ENCODE results near the gene BBS2. TPM values are rescaled to one million over a fixed set of nuclear protein-coding genes. Genes with fewer than 3 reads are reported as not detected.

BBS2 gene
- total and polyA plus RNA-seq, 2 of the 13 experiments (the other 11 are each of a cell fraction or from before 2014, with no cell fraction given) = 59.7 to 68.3 TPM

DNA sequence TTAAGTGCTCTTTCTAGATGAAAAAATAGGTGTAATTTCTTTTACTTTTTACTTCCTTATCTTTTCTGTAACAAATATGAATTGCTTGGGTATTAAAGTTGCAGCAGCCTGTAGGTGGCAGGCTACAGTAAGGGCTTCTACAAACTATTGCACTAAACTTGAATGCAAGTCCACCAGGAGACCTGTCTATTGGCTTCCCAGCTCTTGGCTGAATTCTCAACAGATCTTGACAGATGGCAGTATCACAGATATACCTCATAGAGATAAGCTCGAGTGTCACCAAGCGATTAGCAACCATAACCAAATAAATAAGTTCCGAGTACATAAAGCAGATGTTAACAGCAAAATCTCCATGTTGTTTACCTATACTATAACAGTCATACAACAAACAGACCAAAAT is 5.9 kb downstream of the BBS2 start (continued):
- TF ChIP-seq, protein P1, sequence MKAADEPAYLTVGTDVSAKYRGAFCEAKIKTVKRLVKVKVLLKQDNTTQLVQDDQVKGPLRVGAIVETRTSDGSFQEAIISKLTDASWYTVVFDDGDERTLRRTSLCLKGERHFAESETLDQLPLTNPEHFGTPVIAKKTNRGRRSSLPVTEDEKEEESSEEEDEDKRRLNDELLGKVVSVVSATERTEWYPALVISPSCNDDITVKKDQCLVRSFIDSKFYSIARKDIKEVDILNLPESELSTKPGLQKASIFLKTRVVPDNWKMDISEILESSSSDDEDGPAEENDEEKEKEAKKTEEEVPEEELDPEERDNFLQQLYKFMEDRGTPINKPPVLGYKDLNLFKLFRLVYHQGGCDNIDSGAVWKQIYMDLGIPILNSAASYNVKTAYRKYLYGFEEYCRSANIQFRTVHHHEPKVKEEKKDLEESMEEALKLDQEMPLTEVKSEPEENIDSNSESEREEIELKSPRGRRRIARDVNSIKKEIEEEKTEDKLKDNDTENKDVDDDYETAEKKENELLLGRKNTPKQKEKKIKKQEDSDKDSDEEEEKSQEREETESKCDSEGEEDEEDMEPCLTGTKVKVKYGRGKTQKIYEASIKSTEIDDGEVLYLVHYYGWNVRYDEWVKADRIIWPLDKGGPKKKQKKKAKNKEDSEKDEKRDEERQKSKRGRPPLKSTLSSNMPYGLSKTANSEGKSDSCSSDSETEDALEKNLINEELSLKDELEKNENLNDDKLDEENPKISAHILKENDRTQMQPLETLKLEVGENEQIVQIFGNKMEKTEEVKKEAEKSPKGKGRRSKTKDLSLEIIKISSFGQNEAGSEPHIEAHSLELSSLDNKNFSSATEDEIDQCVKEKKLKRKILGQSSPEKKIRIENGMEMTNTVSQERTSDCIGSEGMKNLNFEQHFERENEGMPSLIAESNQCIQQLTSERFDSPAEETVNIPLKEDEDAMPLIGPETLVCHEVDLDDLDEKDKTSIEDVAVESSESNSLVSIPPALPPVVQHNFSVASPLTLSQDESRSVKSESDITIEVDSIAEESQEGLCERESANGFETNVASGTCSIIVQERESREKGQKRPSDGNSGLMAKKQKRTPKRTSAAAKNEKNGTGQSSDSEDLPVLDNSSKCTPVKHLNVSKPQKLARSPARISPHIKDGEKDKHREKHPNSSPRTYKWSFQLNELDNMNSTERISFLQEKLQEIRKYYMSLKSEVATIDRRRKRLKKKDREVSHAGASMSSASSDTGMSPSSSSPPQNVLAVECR (CRISPR knock-in tag; IDR thresholded peaks at IDR 0.05; ENCODE audit: borderline replicate concordance) = no peak
- TF ChIP-seq SMAD3 (CRISPR knock-in tag; IDR thresholded peaks at IDR 0.05) (0 out of 2 replicates have a peak, but pooled peaks have one; percentile 35), EP300 (IDR thresholded peaks at IDR 0.05; ENCODE audit: low read depth in 2 of 2, low read length in 2 of 2) (no peak), EP300 (CRISPR knock-in tag; IDR thresholded peaks at IDR 0.05; ENCODE audit: borderline replicate concordance) (no peak), ZNF605 (CRISPR knock-in tag; IDR thresholded peaks at IDR 0.05) (no peak), ADNP (CRISPR knock-in tag; IDR thresholded peaks at IDR 0.05) (no peak), ZZZ3 (CRISPR knock-in tag; IDR thresholded peaks at IDR 0.05; ENCODE audit: borderline replicate concordance) (no peak), MED13 (CRISPR knock-in tag; IDR thresholded peaks at IDR 0.05) (no peak), RAD21 (CRISPR knock-in tag; IDR thresholded peaks at IDR 0.05) (peak; percentile 84), NFKBIZ (CRISPR knock-in tag; IDR thresholded peaks at IDR 0.05) (no peak), RXRA (CRISPR knock-in tag; IDR thresholded peaks at IDR 0.05) (no peak), TEAD3 (CRISPR knock-in tag; optimal IDR thresholded peaks at IDR 0.05; ENCODE audit: borderline replicate concordance) (peak; percentile 28), SOX5 (CRISPR knock-in tag; IDR thresholded peaks at IDR 0.05; ENCODE audit: borderline replicate concordance) (no peak), CEBPG (CRISPR knock-in tag; IDR thresholded peaks at IDR 0.05) (peak; percentile 46; the same call in 1 of the 2 replicates), STAG1 (CRISPR knock-in tag; IDR thresholded peaks at IDR 0.05) (peak; percentile 83), ZNF17 (CRISPR knock-in tag; IDR thresholded peaks at IDR 0.05) (no peak), PRPF4 (IDR thresholded peaks at IDR 0.05; ENCODE audit: low read depth, low read length, poor library complexity, severe bottlenecking) (no peak), ZNF331 (CRISPR knock-in tag; IDR thresholded peaks at IDR 0.05) (0 out of 2 replicates have a peak, but pooled peaks have one; percentile 21)
- TF ChIP-seq, protein P2, sequence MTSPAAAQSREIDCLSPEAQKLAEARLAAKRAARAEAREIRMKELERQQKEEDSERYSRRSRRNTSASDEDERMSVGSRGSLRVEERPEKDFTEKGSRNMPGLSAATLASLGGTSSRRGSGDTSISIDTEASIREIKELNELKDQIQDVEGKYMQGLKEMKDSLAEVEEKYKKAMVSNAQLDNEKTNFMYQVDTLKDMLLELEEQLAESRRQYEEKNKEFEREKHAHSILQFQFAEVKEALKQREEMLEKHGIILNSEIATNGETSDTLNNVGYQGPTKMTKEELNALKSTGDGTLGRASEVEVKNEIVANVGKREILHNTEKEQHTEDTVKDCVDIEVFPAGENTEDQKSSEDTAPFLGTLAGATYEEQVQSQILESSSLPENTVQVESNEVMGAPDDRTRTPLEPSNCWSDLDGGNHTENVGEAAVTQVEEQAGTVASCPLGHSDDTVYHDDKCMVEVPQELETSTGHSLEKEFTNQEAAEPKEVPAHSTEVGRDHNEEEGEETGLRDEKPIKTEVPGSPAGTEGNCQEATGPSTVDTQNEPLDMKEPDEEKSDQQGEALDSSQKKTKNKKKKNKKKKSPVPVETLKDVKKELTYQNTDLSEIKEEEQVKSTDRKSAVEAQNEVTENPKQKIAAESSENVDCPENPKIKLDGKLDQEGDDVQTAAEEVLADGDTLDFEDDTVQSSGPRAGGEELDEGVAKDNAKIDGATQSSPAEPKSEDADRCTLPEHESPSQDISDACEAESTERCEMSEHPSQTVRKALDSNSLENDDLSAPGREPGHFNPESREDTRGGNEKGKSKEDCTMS (CRISPR knock-in tag; conservative IDR thresholded peaks at IDR 0.05) = no peak
- TF ChIP-seq, protein P3, sequence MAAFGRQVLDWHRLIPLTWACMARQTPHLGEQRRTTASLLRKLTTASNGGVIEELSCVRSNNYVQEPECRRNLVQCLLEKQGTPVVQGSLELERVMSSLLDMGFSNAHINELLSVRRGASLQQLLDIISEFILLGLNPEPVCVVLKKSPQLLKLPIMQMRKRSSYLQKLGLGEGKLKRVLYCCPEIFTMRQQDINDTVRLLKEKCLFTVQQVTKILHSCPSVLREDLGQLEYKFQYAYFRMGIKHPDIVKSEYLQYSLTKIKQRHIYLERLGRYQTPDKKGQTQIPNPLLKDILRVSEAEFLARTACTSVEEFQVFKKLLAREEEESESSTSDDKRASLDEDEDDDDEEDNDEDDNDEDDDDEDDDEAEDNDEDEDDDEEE (CRISPR knock-in tag; IDR thresholded peaks at IDR 0.05) = no peak
- TF ChIP-seq, protein P4, sequence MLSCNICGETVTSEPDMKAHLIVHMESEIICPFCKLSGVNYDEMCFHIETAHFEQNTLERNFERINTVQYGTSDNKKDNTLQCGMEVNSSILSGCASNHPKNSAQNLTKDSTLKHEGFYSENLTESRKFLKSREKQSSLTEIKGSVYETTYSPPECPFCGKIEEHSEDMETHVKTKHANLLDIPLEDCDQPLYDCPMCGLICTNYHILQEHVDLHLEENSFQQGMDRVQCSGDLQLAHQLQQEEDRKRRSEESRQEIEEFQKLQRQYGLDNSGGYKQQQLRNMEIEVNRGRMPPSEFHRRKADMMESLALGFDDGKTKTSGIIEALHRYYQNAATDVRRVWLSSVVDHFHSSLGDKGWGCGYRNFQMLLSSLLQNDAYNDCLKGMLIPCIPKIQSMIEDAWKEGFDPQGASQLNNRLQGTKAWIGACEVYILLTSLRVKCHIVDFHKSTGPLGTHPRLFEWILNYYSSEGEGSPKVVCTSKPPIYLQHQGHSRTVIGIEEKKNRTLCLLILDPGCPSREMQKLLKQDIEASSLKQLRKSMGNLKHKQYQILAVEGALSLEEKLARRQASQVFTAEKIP (CRISPR knock-in tag; IDR thresholded peaks at IDR 0.05; ENCODE audit: borderline replicate concordance) = no peak
- TF ChIP-seq, protein P5, sequence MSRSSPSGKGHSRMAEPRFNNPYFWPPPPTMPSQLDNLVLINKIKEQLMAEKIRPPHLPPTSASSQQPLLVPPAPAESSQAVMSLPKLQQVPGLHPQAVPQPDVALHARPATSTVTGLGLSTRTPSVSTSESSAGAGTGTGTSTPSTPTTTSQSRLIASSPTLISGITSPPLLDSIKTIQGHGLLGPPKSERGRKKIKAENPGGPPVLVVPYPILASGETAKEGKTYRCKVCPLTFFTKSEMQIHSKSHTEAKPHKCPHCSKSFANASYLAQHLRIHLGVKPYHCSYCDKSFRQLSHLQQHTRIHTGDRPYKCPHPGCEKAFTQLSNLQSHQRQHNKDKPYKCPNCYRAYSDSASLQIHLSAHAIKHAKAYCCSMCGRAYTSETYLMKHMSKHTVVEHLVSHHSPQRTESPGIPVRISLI (CRISPR knock-in tag; IDR thresholded peaks at IDR 0.05; ENCODE audit: borderline replicate concordance) = no peak

All from HepG2 (cell line).